ENCODE results near the gene INPP5B.

DNA sequence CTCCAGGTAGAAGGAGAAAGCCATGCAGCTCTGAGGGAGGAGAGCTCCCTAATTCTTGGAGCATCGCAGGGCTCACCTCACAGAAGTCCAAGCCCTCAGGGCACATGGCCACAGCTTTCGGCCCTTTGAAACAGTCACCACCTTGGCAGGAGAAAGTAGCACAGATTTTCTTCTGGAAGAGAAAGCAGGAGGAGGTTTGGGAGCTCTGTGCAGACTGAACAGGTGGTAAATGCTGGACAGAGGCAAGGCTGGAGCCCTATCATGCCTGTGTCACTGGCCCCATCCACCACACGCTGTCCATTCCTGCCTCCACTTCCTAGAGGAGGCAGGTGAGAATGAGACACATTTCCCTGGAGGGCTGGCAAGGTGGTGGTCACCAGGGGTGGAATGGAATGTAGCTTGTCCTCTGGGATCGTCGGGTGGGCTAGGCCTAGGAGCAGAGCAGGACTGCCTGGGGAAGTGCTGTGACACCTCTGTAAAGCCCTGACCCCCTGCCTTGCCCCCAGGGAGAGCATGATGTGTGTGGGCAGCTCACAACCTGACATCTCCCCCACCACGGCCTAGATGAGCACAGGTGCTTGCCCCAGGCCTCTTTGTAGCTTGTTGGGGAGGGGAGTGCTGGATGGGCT lies 2.8 kb upstream of the INPP5B start:
- TF ChIP-seq CTCF (IDR thresholded peaks at IDR 0.05; ENCODE audit: low read length): no peak
- no peak for TF ChIP-seq EZH2 (optimal IDR thresholded peaks at IDR 0.05; ENCODE audit: low read depth, low read length)

Measured in MM.1S (cell line).